ENCODE data around the gene ZNF277.

The ZNF277 gene

DNA sequence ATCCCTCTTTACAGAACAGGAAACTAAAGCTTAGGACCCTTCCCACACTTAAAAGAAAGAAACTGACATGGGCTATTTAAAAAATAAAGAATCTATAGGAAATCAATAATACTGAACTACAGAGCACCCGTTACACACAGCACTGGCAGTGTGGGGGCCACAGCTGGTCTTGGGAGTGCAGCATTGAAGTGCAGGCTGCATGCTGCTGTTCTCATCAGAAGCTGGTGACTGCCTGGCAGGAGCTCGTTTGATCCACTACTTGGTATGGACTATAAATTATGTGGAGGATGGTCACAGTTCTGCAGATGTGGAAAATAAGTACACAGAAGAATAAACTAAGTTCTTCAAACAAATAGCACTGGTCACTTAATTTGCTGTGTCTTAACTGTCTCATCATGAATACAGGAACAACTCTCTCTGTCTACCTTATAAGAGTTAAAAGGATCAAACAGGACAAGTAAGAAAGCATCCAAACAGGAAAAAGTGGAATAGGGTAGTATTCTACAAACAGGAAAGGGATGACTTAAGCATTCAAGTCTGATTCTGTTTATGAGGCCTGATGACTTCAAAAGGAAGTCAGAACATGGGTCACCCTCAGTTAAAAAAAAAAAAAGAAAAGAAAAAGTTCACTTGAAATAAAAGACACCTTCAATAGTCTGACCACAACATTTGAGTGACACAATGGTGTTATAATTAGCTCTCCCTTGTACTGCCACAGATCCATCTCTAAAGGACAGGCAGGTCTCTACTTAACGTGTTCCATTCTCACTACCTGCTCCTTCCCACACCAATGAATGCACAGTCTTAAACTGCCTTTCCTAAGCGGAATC is 21.3 kb upstream of the ZNF277 start:
- H3K27ac ChIP-seq: no peak overlapping the region
- TF ChIP-seq ZFX (IDR thresholded peaks at IDR 0.05; ENCODE audit: borderline replicate concordance): no peak
- TF ChIP-seq, protein P1, sequence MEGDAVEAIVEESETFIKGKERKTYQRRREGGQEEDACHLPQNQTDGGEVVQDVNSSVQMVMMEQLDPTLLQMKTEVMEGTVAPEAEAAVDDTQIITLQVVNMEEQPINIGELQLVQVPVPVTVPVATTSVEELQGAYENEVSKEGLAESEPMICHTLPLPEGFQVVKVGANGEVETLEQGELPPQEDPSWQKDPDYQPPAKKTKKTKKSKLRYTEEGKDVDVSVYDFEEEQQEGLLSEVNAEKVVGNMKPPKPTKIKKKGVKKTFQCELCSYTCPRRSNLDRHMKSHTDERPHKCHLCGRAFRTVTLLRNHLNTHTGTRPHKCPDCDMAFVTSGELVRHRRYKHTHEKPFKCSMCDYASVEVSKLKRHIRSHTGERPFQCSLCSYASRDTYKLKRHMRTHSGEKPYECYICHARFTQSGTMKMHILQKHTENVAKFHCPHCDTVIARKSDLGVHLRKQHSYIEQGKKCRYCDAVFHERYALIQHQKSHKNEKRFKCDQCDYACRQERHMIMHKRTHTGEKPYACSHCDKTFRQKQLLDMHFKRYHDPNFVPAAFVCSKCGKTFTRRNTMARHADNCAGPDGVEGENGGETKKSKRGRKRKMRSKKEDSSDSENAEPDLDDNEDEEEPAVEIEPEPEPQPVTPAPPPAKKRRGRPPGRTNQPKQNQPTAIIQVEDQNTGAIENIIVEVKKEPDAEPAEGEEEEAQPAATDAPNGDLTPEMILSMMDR (IDR thresholded peaks at IDR 0.05): no peak

DNA sequence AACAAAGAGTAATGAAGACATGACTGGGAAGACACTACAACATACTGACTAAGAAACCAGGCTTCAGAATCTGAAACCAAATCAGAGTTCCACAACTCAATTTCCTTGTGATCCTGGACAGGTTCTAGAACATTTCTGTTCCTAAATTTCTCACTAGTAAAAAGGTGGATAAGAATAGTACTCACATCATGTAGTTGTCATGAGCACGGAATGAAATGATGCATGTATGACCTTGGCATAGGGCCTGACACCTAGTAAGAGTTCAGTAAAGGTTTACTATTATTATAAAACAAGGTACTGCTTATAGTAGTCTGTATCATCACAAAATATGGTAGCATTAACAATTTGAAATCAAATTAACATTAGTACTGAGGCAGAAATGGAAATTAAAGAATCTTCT is 20.2 kb upstream of the ZNF277 start:
- no peak overlapping the region for H3K27ac ChIP-seq
- TF ChIP-seq, protein P1 (IDR thresholded peaks at IDR 0.05): no peak
- no peak for TF ChIP-seq ZFX (IDR thresholded peaks at IDR 0.05; ENCODE audit: borderline replicate concordance)

- TF ChIP-seq, protein P1 (IDR thresholded peaks at IDR 0.05): no peak
- no peak for TF ChIP-seq ZFX (IDR thresholded peaks at IDR 0.05; ENCODE audit: borderline replicate concordance)
- no peak overlapping the region for H3K27ac ChIP-seq
Measured at GRCh38 chr7:112188257-112188656, 18.2 kb upstream of the ZNF277 start.

DNA sequence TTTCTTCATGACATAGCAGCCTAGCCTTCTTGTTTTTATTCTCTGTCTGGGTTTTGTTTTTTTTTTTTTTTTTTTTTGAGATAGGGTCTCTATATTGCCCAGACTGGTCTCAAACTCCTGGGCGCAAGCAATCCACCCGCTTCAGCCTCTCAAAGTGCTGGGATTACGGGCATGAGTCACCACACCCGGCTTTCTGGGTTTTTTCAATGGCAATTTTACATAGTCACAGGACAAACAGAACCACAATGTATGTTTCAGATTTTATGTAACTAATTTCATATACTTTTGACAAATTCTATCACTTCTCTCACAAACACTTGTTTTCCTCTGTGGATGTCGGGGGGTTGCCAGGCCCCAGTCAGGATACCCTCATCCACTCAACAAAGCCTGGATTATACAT is 16.8 kb upstream of the ZNF277 start:
- H3K27ac ChIP-seq: no peak overlapping the region
- TF ChIP-seq, protein P1 (IDR thresholded peaks at IDR 0.05): no peak
- TF ChIP-seq ZFX (IDR thresholded peaks at IDR 0.05; ENCODE audit: borderline replicate concordance): no peak

DNA sequence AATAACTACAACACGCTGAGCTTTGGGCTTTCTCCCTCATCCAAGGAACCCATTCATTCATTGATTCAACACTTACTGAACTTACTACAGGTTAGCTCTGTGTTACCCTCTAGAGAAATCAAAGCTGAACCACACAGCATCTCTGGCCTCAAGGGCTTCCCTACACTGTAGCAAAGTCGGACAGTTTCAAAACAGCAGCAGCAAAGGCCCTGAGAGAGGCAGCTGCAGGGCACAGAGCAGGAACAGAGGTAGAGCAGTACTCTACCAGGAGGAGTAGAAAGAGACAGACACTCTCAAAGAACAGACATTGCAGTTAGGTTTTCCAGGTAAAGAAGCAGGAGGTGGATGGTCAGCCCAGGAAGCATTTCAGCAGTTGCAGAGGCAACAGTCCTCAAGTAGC is 16.4 kb upstream of the ZNF277 start:
- TF ChIP-seq, protein P1 (IDR thresholded peaks at IDR 0.05): no peak
- no peak for TF ChIP-seq ZFX (IDR thresholded peaks at IDR 0.05; ENCODE audit: borderline replicate concordance)
- no peak overlapping the region for H3K27ac ChIP-seq

GRCh38 chr7:112192236-112193154 is 14.0 kb upstream of the ZNF277 start:
- TF ChIP-seq, protein P1 (IDR thresholded peaks at IDR 0.05): no peak
- no peak for TF ChIP-seq ZFX (IDR thresholded peaks at IDR 0.05; ENCODE audit: borderline replicate concordance)
- no peak overlapping the region for H3K27ac ChIP-seq
